Smooth muscle cell (in vitro differentiated cells): Measurements from ENCODE around the gene OTC. TPM values are rescaled to one million over a fixed set of nuclear protein-coding genes. Genes with fewer than 3 reads are reported as not detected.
A peak's percentile ranks its signal among the peaks of the same experiment; 100 is the strongest.

ENCODE experiments used
- DNase-seq: peaks from one replicate; lab custom pipeline; 2025; ENCODE audit not compliant: unreplicated experiment; lab: John Stamatoyannopoulos, UW
- H2AFZ ChIP-seq: fragments of 200-600 bp; sonication (generic); 2 replicates; pipeline ENCODE4 v1.6.0; 2016; ENCODE audit warnings: antibody characterized with exemption, low read depth, mild to moderate bottlenecking
- H3F3A ChIP-seq: fragments of 200-600 bp; sonication (generic); 2 replicates; pipeline ENCODE4 v1.6.0; 2017; ENCODE audit warnings: antibody characterized with exemption, low read depth
- H3K27ac ChIP-seq: fragments of 200-600 bp; sonication (generic); 2 replicates; pipeline ENCODE4 v1.5.1; 2016; ENCODE audit warnings: low read depth, mild to moderate bottlenecking
- H3K27me3 ChIP-seq: fragments of 200-600 bp; sonication (generic); 2 replicates; pipeline ENCODE4 v1.6.1; 2016; ENCODE audit warnings: low read depth, mild to moderate bottlenecking
- H3K36me3 ChIP-seq: fragments of 200-600 bp; sonication (generic); 2 replicates; pipeline ENCODE4 v1.5.1; 2016; ENCODE audit warnings: low read depth
- H3K4me1 ChIP-seq: fragments of 200-600 bp; sonication (generic); 2 replicates; pipeline ENCODE4 v1.5.1; 2016; ENCODE audit warnings: low read depth
- H3K4me2 ChIP-seq: fragments of 200-600 bp; sonication (generic); 2 replicates; pipeline ENCODE4 v1.6.0; 2016; ENCODE audit warnings: mild to moderate bottlenecking
- H3K4me3 ChIP-seq: fragments of 200-600 bp; sonication (generic); 2 replicates; pipeline ENCODE4 v1.5.1; 2016; ENCODE audit warnings: mild to moderate bottlenecking
- H3K79me2 ChIP-seq: fragments of 200-600 bp; sonication (generic); 2 replicates; pipeline ENCODE4 v1.6.0; 2016; ENCODE audit warnings: low read depth, mild to moderate bottlenecking
- H3K9ac ChIP-seq: fragments of 200-600 bp; sonication (generic); 2 replicates; pipeline ENCODE4 v1.6.0; 2016; ENCODE audit warnings: low read depth
- H3K9me3 ChIP-seq: fragments of 200-600 bp; sonication (generic); replicated peaks from 2 replicates; pipeline ENCODE4 v1.5.1; 2016; ENCODE audit warnings: low read depth
- H4K20me1 ChIP-seq: fragments of 200-600 bp; sonication (generic); 2 replicates; pipeline ENCODE4 v1.6.0; 2016; ENCODE audit warnings: low read depth
- WGBS: methylation state at CpG from one replicate; pipeline ENCODE4 v1.1.7; 2016; ENCODE audit warnings: low lambda C conversion rate; 5-methylcytosine and 5-hydroxymethylcytosine counted together
- polyA plus RNA-seq: library from polyadenylated mRNA; unstranded; fragments of >200 nt; fragmentation: Nextera tagmentation; extraction: Ambion mirVana; gene quantifications from 2 replicates; pipeline ENCODE4 v1.2.1, GENCODE V29; 2016
- total RNA-seq: library from RNA; depleted of rRNA; stranded (reverse); fragments of >200 nt; gene quantifications from 2 replicates; pipeline ENCODE4 v1.2.3, GENCODE V29; 2014
- TF ChIP-seq, protein P1 (sequence below): fragments of 200-600 bp; sonication (generic); IDR thresholded peaks from 2 replicates; pipeline ENCODE4 v1.5.1; 2017; ENCODE audit warnings: borderline replicate concordance, mild to moderate bottlenecking, antibody characterized with exemption; ENCODE audit not compliant: insufficient read depth, poor library complexity, severe bottlenecking

Gene OTC
- total and polyA plus RNA-seq, 2 experiments from 2014 or later, result not detected

DNA sequence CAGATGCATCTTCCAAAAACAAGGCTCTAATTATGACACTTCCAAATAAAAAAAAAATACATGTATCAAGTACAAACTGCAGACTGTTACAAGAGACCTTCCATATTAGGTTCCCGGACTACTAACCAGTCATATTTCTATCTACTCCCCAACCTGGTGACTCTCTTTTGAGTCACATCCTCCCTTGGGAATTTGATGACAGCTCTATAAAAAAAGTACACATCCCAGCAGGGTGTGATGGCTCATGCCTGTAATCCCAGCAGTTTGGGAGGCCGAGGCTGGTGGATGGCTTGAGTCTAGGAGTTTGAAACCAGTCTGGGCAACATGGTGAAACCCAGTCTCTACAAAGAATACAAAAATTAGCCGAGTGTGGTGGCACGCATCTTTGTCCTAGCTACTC is 40.0 kb upstream of the OTC start:
- Histone ChIP-seq H3K4me2 (no peak overlapping the region), H2AFZ (no peak overlapping the region), H3K79me2 (no peaks in the 10 kb centered on the region), H3K4me1 (no peaks in the 10 kb centered on the region), H3K36me3 (no peaks in the 10 kb centered on the region), H4K20me1 (no peaks in the 10 kb centered on the region), H3K4me3 (no peak overlapping the region), H3K27me3 (no peaks in the 10 kb centered on the region), H3K9me3 (no peaks in the 10 kb centered on the region), H3K27ac (peak overlapping the region; percentile 13), H3K9ac (no peak overlapping the region), H3F3A (no peaks in the 10 kb centered on the region)
- TF ChIP-seq, protein P1, sequence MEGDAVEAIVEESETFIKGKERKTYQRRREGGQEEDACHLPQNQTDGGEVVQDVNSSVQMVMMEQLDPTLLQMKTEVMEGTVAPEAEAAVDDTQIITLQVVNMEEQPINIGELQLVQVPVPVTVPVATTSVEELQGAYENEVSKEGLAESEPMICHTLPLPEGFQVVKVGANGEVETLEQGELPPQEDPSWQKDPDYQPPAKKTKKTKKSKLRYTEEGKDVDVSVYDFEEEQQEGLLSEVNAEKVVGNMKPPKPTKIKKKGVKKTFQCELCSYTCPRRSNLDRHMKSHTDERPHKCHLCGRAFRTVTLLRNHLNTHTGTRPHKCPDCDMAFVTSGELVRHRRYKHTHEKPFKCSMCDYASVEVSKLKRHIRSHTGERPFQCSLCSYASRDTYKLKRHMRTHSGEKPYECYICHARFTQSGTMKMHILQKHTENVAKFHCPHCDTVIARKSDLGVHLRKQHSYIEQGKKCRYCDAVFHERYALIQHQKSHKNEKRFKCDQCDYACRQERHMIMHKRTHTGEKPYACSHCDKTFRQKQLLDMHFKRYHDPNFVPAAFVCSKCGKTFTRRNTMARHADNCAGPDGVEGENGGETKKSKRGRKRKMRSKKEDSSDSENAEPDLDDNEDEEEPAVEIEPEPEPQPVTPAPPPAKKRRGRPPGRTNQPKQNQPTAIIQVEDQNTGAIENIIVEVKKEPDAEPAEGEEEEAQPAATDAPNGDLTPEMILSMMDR, result no peak
- 59% methylated on average over 4 of the region's 4 CpGs for WGBS
- no peak for DNase-seq

GRCh38 chrX:38313190-38313589 is 39.2 kb upstream of the OTC start:
- Histone ChIP-seq H3K4me2 (no peak overlapping the region), H2AFZ (no peak overlapping the region), H4K20me1 (no peaks in the 10 kb centered on the region), H3K4me3 (no peak overlapping the region), H3F3A (no peaks in the 10 kb centered on the region), H3K27ac (peak overlapping the region; percentile 13), H3K4me1 (no peaks in the 10 kb centered on the region), H3K9ac (no peak overlapping the region), H3K27me3 (no peaks in the 10 kb centered on the region), H3K9me3 (no peaks in the 10 kb centered on the region), H3K36me3 (no peaks in the 10 kb centered on the region), H3K79me2 (no peaks in the 10 kb centered on the region)
- TF ChIP-seq, protein P1, result no peak
- DNase-seq, result no peak
- WGBS, result 68% methylated on average over 4 of the region's 4 CpGs

GRCh38 chrX:38315186-38315585 is 37.2 kb upstream of the OTC start:
- WGBS, result 83% methylated on average over 7 of the region's 7 CpGs
- Histone ChIP-seq H4K20me1 (no peaks in the 10 kb centered on the region), H3F3A (no peaks in the 10 kb centered on the region), H3K9me3 (no peaks in the 10 kb centered on the region), H2AFZ (no peak overlapping the region), H3K4me3 (no peak overlapping the region), H3K36me3 (no peaks in the 10 kb centered on the region), H3K27me3 (no peaks in the 10 kb centered on the region), H3K4me1 (no peaks in the 10 kb centered on the region), H3K4me2 (no peak overlapping the region), H3K79me2 (no peaks in the 10 kb centered on the region), H3K27ac (no peak overlapping the region), H3K9ac (no peak overlapping the region)
- TF ChIP-seq, protein P1, result no peak
- no peak for DNase-seq

- Histone ChIP-seq H3K36me3 (no peaks in the 10 kb centered on the region), H4K20me1 (no peaks in the 10 kb centered on the region), H2AFZ (no peak overlapping the region), H3F3A (no peaks in the 10 kb centered on the region), H3K4me3 (no peak overlapping the region), H3K9me3 (no peaks in the 10 kb centered on the region), H3K9ac (no peak overlapping the region), H3K4me1 (no peaks in the 10 kb centered on the region), H3K27ac (no peak overlapping the region), H3K79me2 (no peaks in the 10 kb centered on the region), H3K4me2 (no peak overlapping the region), H3K27me3 (no peaks in the 10 kb centered on the region)
- TF ChIP-seq, protein P1, result no peak
- 63% methylated on average over 3 of the region's 3 CpGs for WGBS
- no peak for DNase-seq
Observed at GRCh38 chrX:38318196-38318595, 34.2 kb upstream of the OTC start.
